Adrenal gland (tissue), 5 donors: ENCODE data around the gene PRRC2A.

ENCODE experiments used
- POLR2A ChIP-seq, 2 donors: fragments of 450-650 bp; IDR thresholded peaks; one replicate each; pipeline ENCODE4 v1.6.1; 2017; ENCODE audit warnings: antibody characterized with exemption in 2 of 2, mild to moderate bottlenecking in 2 of 2, moderate library complexity in 1 of 2
- TF ChIP-seq, protein P1 (sequence below), 6 experiments: fragments of 450-650 bp in 4 of 6; fragments of 200-600 bp in 2 of 6; sonication (generic) in 1 of 6; IDR thresholded peaks; 1 replicate in 5 of 6; 2 replicates in 1 of 6; pipeline versions ENCODE4 v1.5.1 to v1.8.0; 2016 to 2021; ENCODE audit warnings: antibody characterized with exemption in 6 of 6, mild to moderate bottlenecking in 2 of 6, moderate library complexity in 1 of 6
- donor health status: DM: no; HTN: no; CAD: no.

GRCh38 chr6:31614075-31614619, 6.4 kb upstream of the PRRC2A start:
- TF ChIP-seq, protein P1, sequence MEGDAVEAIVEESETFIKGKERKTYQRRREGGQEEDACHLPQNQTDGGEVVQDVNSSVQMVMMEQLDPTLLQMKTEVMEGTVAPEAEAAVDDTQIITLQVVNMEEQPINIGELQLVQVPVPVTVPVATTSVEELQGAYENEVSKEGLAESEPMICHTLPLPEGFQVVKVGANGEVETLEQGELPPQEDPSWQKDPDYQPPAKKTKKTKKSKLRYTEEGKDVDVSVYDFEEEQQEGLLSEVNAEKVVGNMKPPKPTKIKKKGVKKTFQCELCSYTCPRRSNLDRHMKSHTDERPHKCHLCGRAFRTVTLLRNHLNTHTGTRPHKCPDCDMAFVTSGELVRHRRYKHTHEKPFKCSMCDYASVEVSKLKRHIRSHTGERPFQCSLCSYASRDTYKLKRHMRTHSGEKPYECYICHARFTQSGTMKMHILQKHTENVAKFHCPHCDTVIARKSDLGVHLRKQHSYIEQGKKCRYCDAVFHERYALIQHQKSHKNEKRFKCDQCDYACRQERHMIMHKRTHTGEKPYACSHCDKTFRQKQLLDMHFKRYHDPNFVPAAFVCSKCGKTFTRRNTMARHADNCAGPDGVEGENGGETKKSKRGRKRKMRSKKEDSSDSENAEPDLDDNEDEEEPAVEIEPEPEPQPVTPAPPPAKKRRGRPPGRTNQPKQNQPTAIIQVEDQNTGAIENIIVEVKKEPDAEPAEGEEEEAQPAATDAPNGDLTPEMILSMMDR (IDR thresholded peaks at IDR 0.05), result no peak
- TF ChIP-seq POLR2A (IDR thresholded peaks at IDR 0.05), result no peak
